Panc1 (cell line): ENCODE data around the gene STRIP1. TPM values are rescaled to one million over a fixed set of nuclear protein-coding genes. Genes with fewer than 3 reads are reported as not detected.
A peak's percentile ranks its signal among the peaks of the same experiment; 100 is the strongest.

Experiments used
- ATAC-seq: fragments of 200-7000 bp; cut with Tn5 transposase; 2 replicates; pipeline ENCODE4 v1.9.1; 2020; ENCODE audit warnings: mild to moderate bottlenecking, moderate library complexity
- BruUV-seq: library from RNA; stranded (reverse); fragments of 400-500 nt; replicated peaks from 2 replicates; lab custom pipeline; 2021; lab: Mats Ljungman, UMichigan
- CTCF ChIA-PET: fragments of 300-600 bp; sonication (Branson Sonifier 250); formaldehyde crosslinking; loops from one replicate; lab custom pipeline; 2022; ENCODE audit warnings: antibody characterized with exemption; lab: Charles Lee
- POLR2A ChIA-PET: fragments of 300-600 bp; sonication (Branson Sonifier 250); formaldehyde crosslinking; loops from one replicate; lab custom pipeline; 2022; ENCODE audit warnings: antibody characterized with exemption; lab: Charles Lee
- DNase-seq: peaks from one replicate; pipeline ENCODE4 v3.0.0-alpha.2; 2010; ENCODE audit warnings: low read depth, low spot score
- H3K27ac ChIP-seq: 2 replicates; pipeline ENCODE4 v1.5.1; 2011; ENCODE audit warnings: mild to moderate bottlenecking, low read length, inconsistent platforms
- H3K27me3 ChIP-seq: fragments of 200-500 bp; sonication (Bioruptor generic); 2 replicates; pipeline ENCODE4 v1.6.0; 2014; ENCODE audit warnings: low read length, inconsistent platforms; ENCODE audit not compliant: control insufficient read depth, insufficient read depth
- H3K36me3 ChIP-seq: fragments of 200-500 bp; sonication (Bioruptor generic); 2 replicates; pipeline ENCODE4 v1.5.1; 2014; ENCODE audit warnings: inconsistent platforms, mild to moderate bottlenecking, low read length, moderate library complexity; ENCODE audit not compliant: control insufficient read depth, insufficient read depth
- H3K4me1 ChIP-seq: 2 replicates; pipeline ENCODE4 v1.5.1; 2011; ENCODE audit warnings: inconsistent platforms, mild to moderate bottlenecking, low read length, moderate library complexity; ENCODE audit not compliant: control insufficient read depth, insufficient read depth
- H3K4me3 ChIP-seq, 2 experiments: 2 replicates each; pipeline ENCODE4 v1.5.1; 2011 to 2012; ENCODE audit warnings: low read depth in 2 of 2, low read length in 2 of 2, mild to moderate bottlenecking in 2 of 2, inconsistent platforms in 1 of 2, moderate library complexity in 1 of 2
- H3K9me3 ChIP-seq: fragments of 200-500 bp; sonication (Bioruptor generic); 2 replicates; pipeline ENCODE4 v1.5.1; 2014; ENCODE audit warnings: low read depth, mild to moderate bottlenecking, inconsistent platforms, low read length, moderate library complexity; ENCODE audit not compliant: control insufficient read depth, insufficient read depth
- POLR2AphosphoS5 ChIP-seq: IDR thresholded peaks from 2 replicates; pipeline ENCODE4 v1.6.1; 2012; ENCODE audit warnings: mild to moderate bottlenecking, low read depth, low read length, moderate library complexity
- SIN3A ChIP-seq: IDR thresholded peaks from 2 replicates; pipeline ENCODE4 v1.6.1; 2012; ENCODE audit warnings: low read depth, mild to moderate bottlenecking, low read length, moderate library complexity, borderline replicate concordance; ENCODE audit not compliant: insufficient read depth
- TCF7L2 ChIP-seq: IDR thresholded peaks from 2 replicates; pipeline ENCODE4 v1.6.1; 2011; ENCODE audit warnings: mild to moderate bottlenecking, low read depth, low read length, inconsistent platforms
- in situ Hi-C: cut with HindIII; loops from 2 replicates; pipeline ENCODE4 v1.10.0; 2016; ENCODE audit warnings: low sequenced_read_pairs, low pct_unique_long_range_greater_than_20kb
- intact Hi-C: fragments of 100-400 bp; cut with micrococcal nuclease; formaldehyde crosslinking; loops from one replicate; pipeline ENCODE4 v1.10.0; 2022; ENCODE audit not compliant: unreplicated experiment
- total RNA-seq: library from RNA; stranded (reverse); gene quantifications from one replicate; pipeline ENCODE4 v1.2.1, GENCODE V29; 2021; ENCODE audit not compliant: unreplicated experiment
- TF ChIP-seq, protein P1 (sequence below): fragments of 450-650 bp; IDR thresholded peaks from 2 replicates; pipeline ENCODE4 v1.5.1; 2017; ENCODE audit warnings: mild to moderate bottlenecking
- TF ChIP-seq, protein P2 (sequence below), 2 experiments: IDR thresholded peaks; 2 replicates each; pipeline ENCODE4 v1.6.1; 2011 to 2012; ENCODE audit warnings: low read depth in 2 of 2, control low read depth in 1 of 2, low read length in 1 of 2, mild to moderate bottlenecking in 1 of 2, moderate library complexity in 1 of 2; ENCODE audit not compliant: insufficient read depth in 1 of 2

The STRIP1 gene
- total RNA-seq, 1 experiment from 2014 or later = 26.1 TPM

DNA sequence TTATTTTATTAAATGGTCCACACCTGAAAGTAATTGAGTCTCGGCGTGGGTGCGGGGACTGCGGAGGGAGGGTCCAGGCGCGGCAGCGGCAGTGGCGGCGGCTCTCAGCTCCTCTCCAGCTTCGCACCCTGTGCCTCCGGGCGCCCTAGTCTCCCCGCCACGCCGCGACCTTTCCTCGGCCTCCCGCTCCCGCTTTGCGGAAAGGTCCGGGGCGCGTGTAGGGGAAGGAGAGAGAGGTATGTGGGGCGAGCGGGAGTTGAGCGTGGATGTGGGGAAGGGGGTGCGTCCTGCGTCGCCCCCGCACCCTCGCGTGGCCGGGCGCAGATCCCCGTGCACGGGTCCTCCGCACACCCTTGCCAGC is 49.4 kb downstream of the STRIP1 start:
- BruUV-seq = no TSS peak
- Histone ChIP-seq H3K4me3 (peak overlapping the region; percentile 37 to 50), H3K27me3 (peaks cover 9% of the 10 kb centered on the region), H3K27ac (no peak overlapping the region), H3K4me1 (no peaks in the 10 kb centered on the region), H3K9me3 (no peaks in the 10 kb centered on the region), H3K36me3 (no peaks in the 10 kb centered on the region)
- no peak for ATAC-seq
- in situ Hi-C loops = no loop called here
- CTCF ChIA-PET = no interaction called here
- intact Hi-C loops = no loop called here
- no peak for DNase-seq
- POLR2A ChIA-PET = no interaction called here
- TF ChIP-seq SIN3A (no peak), POLR2AphosphoS5 (no peak), TCF7L2 (no peak)
- TF ChIP-seq, protein P1, sequence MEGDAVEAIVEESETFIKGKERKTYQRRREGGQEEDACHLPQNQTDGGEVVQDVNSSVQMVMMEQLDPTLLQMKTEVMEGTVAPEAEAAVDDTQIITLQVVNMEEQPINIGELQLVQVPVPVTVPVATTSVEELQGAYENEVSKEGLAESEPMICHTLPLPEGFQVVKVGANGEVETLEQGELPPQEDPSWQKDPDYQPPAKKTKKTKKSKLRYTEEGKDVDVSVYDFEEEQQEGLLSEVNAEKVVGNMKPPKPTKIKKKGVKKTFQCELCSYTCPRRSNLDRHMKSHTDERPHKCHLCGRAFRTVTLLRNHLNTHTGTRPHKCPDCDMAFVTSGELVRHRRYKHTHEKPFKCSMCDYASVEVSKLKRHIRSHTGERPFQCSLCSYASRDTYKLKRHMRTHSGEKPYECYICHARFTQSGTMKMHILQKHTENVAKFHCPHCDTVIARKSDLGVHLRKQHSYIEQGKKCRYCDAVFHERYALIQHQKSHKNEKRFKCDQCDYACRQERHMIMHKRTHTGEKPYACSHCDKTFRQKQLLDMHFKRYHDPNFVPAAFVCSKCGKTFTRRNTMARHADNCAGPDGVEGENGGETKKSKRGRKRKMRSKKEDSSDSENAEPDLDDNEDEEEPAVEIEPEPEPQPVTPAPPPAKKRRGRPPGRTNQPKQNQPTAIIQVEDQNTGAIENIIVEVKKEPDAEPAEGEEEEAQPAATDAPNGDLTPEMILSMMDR = no peak

DNA sequence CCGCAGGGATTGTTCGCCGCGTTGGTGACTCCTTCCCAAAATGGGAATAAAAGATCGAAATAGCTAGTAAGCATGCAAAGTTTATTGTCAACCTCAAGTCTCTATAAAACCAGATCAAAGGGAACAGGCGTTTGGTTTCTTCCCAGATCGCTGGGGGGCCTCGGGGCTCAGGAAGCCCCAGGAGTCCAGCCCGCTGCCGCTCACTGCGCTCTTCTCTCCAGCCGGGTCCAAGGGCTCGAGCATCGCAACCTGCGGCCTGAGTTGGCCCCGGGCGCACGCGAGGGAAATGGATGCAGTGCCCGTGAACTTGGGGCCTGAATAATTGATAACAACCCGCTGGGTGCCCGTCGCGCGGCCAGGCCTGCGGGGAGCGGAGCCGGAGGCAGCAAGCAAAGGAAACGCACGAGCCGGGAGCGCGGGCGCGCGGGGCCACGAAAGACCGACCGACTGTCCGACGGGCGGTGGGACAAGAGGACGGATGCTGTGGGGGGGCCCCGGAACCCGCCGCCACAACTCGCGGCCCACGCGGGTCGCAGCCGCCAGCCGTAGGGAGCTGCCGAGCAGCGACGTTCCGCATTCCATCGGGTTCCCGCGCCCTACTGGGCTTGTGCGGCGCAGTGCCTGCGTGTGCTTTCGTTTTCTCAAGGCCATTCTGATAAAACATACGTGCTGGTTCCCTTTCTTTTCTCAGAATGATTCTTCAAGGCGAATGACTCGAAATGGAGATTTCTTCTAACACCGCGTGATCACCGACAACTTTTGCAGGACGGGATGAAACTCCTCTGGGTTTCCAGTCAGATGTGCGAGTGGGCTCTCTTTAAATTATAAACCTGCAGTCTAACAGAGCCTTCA is 50.0 kb downstream of the STRIP1 start:
- ATAC-seq = 0 out of 2 replicates have a peak, but pooled peaks have one; percentile 57
- H3K36me3 ChIP-seq = no peaks in the 10 kb centered on the region
- ChIA-PET CTCF (no interaction called here), POLR2A (no interaction called here)
- peaks cover 9% of the 10 kb centered on the region for H3K27me3 ChIP-seq
- H3K4me1 ChIP-seq = no peaks in the 10 kb centered on the region
- no peaks in the 10 kb centered on the region for H3K9me3 ChIP-seq
- no TSS peak for BruUV-seq
- no peak for DNase-seq
- TF ChIP-seq SIN3A (no peak), POLR2AphosphoS5 (no peak), TCF7L2 (no peak)
- TF ChIP-seq, protein P1 = no peak
- TF ChIP-seq, protein P2, sequence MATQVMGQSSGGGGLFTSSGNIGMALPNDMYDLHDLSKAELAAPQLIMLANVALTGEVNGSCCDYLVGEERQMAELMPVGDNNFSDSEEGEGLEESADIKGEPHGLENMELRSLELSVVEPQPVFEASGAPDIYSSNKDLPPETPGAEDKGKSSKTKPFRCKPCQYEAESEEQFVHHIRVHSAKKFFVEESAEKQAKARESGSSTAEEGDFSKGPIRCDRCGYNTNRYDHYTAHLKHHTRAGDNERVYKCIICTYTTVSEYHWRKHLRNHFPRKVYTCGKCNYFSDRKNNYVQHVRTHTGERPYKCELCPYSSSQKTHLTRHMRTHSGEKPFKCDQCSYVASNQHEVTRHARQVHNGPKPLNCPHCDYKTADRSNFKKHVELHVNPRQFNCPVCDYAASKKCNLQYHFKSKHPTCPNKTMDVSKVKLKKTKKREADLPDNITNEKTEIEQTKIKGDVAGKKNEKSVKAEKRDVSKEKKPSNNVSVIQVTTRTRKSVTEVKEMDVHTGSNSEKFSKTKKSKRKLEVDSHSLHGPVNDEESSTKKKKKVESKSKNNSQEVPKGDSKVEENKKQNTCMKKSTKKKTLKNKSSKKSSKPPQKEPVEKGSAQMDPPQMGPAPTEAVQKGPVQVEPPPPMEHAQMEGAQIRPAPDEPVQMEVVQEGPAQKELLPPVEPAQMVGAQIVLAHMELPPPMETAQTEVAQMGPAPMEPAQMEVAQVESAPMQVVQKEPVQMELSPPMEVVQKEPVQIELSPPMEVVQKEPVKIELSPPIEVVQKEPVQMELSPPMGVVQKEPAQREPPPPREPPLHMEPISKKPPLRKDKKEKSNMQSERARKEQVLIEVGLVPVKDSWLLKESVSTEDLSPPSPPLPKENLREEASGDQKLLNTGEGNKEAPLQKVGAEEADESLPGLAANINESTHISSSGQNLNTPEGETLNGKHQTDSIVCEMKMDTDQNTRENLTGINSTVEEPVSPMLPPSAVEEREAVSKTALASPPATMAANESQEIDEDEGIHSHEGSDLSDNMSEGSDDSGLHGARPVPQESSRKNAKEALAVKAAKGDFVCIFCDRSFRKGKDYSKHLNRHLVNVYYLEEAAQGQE (IDR thresholded peaks at IDR 0.05; ENCODE audit: insufficient read depth in 1 of 2, low read depth in 2 of 2, low read length in 1 of 2) = no peak
- H3K27ac ChIP-seq = no peak overlapping the region
- intact Hi-C loops (no loop called here), in situ Hi-C loops (no loop called here)
- peak overlapping the region; percentile 37 to 50 for H3K4me3 ChIP-seq
